ENCODE results near the gene PTPN9. TPM values are rescaled to one million over a fixed set of nuclear protein-coding genes. Genes with fewer than 3 reads are reported as not detected.
"Not testable (repeated sequence)": the region's sequence is repeated elsewhere in the genome, so short reads cannot be mapped to it uniquely, and the experiment has no call there.

The PTPN9 gene
- total and polyA plus RNA-seq, 2 of the 13 experiments (the other 11 are each of a cell fraction or from before 2014, with no cell fraction given): 16.6 to 19.9 TPM

GRCh38 chr15:75443972-75444453 is 135.1 kb downstream of the PTPN9 start:
- POLR2A ChIA-PET; intact Hi-C loops (cut with micrococcal nuclease; ENCODE audit: unreplicated experiment); H2AFZ ChIP-seq (ENCODE audit: low read length); CTCF ChIA-PET (ENCODE audit: low intra/inter-chr PET ratio, low total read pairs); DNase-seq (ENCODE audit: low spot score); BruUV-seq (replicated peaks); ATAC-seq; FAIRE-seq; H3K27ac ChIP-seq (ENCODE audit: extremely low read length, insufficient read depth, low read length); H3K9me3 ChIP-seq (ENCODE audit: low read length); H3K4me2 ChIP-seq (ENCODE audit: low read depth, low read length); in situ Hi-C loops (cut with HindIII; ENCODE audit: extremely low pct_ligation_motif_present, low pct_unique_long_range_greater_than_20kb); H3K27me3 ChIP-seq (ENCODE audit: control insufficient read depth in 1 of 2, insufficient read depth in 2 of 2, low read length in 2 of 2); H3K4me3 ChIP-seq (replicated peaks in 1 of 3; ENCODE audit: insufficient read depth in 1 of 3, low read depth in 2 of 3, low read length in 3 of 3); H3K9ac ChIP-seq (ENCODE audit: insufficient read depth, low read depth, low read length); TF ChIP-seq ATF7 (CRISPR knock-in tag; IDR thresholded peaks at IDR 0.05): not testable (repeated sequence)
- TF ChIP-seq CEBPB (IDR thresholded peaks at IDR 0.05; ENCODE audit: borderline replicate concordance, low read depth, low read length) (peak; percentile 81), ATF7 (IDR thresholded peaks at IDR 0.05) (peak; percentile 77), ATF4 (CRISPR knock-in tag; IDR thresholded peaks at IDR 0.05) (peak; percentile 84 to 86; a peak in 3 of 4 replicates), FOSL2 (CRISPR knock-in tag; IDR thresholded peaks at IDR 0.05) (0 out of 2 replicates have a peak, but pooled peaks have one; percentile 16)
- peaks cover 23% of the 10 kb centered on the region for H4K20me1 ChIP-seq (ENCODE audit: insufficient read depth, low read length)
- peaks cover 90% of the 10 kb centered on the region for H3K79me2 ChIP-seq (ENCODE audit: insufficient read depth, low read length)
- H3K4me1 ChIP-seq (ENCODE audit: insufficient read depth, low read length): peaks cover 11% of the 10 kb centered on the region
- 95% methylated on average over 8 of the region's 8 CpGs for WGBS (ENCODE audit: low lambda C conversion rate)
- peaks cover 2 to 23% of the 10 kb centered on the region in 2 experiments; a peak in 4 of 5 replicates for H3K36me3 ChIP-seq (replicated peaks in 1 of 2; ENCODE audit: control insufficient read depth in 1 of 2, insufficient read depth in 2 of 2, low read length in 2 of 2)

- Histone ChIP-seq H2AFZ (ENCODE audit: low read length) (no peak overlapping the region), H3K9ac (ENCODE audit: insufficient read depth, low read depth, low read length) (no peak overlapping the region), H4K20me1 (ENCODE audit: insufficient read depth, low read length) (peaks cover 13% of the 10 kb centered on the region), H3K4me1 (ENCODE audit: insufficient read depth, low read length) (no peaks in the 10 kb centered on the region), H3K36me3 (replicated peaks in 1 of 2; ENCODE audit: control insufficient read depth in 1 of 2, insufficient read depth in 2 of 2, low read length in 2 of 2) (peaks cover 4 to 16% of the 10 kb centered on the region in 2 experiments; a peak in 4 of 5 replicates), H3K27ac (ENCODE audit: extremely low read length, insufficient read depth, low read length) (no peak overlapping the region), H3K4me3 (replicated peaks in 1 of 3; ENCODE audit: insufficient read depth in 1 of 3, low read depth in 2 of 3, low read length in 3 of 3) (no peak overlapping the region), H3K79me2 (ENCODE audit: insufficient read depth, low read length) (peaks cover 82% of the 10 kb centered on the region), H3K4me2 (ENCODE audit: low read depth, low read length) (no peak overlapping the region), H3K9me3 (ENCODE audit: low read length) (no peaks in the 10 kb centered on the region), H3K27me3 (ENCODE audit: control insufficient read depth in 1 of 2, insufficient read depth in 2 of 2, low read length in 2 of 2) (no peaks in the 10 kb centered on the region)
- ATAC-seq (no peak), DNase-seq (ENCODE audit: low spot score) (no peak), FAIRE-seq (no peak)
- CTCF ChIA-PET (ENCODE audit: low intra/inter-chr PET ratio, low total read pairs): no interaction called here
- BruUV-seq (replicated peaks): no TSS peak
- POLR2A ChIA-PET: no interaction called here
- WGBS (ENCODE audit: low lambda C conversion rate): 98% methylated on average over 4 of the region's 4 CpGs
- in situ Hi-C loops (cut with HindIII; ENCODE audit: extremely low pct_ligation_motif_present, low pct_unique_long_range_greater_than_20kb) (no loop called here), intact Hi-C loops (cut with micrococcal nuclease; ENCODE audit: unreplicated experiment) (no loop called here)
- no peak for TF ChIP-seq THAP8 (CRISPR knock-in tag; IDR thresholded peaks at IDR 0.05; ENCODE audit: borderline replicate concordance)
- no peak for TF ChIP-seq ZNF710 (CRISPR knock-in tag; IDR thresholded peaks at IDR 0.05; ENCODE audit: borderline replicate concordance)
- no peak for TF ChIP-seq ZBTB14 (CRISPR knock-in tag; IDR thresholded peaks at IDR 0.05)
- TF ChIP-seq GMEB1 (CRISPR knock-in tag; IDR thresholded peaks at IDR 0.05; ENCODE audit: borderline replicate concordance): no peak
Measured at GRCh38 chr15:75437721-75438120, 141.4 kb downstream of the PTPN9 start.

Data from HepG2 (cell line).